GM12878 (cell line): Measurements from ENCODE around the gene OSM. TPM values are rescaled to one million over a fixed set of nuclear protein-coding genes. Genes with fewer than 3 reads are reported as not detected.

ENCODE experiments used
- BHLHE40 ChIP-seq, 2 experiments: fragments of 450-650 bp in 1 of 2; IDR thresholded peaks; 2 replicates each; pipeline ENCODE4 v1.6.1; 2011 to 2017; ENCODE audit warnings: low read depth in 2 of 2, borderline replicate concordance in 1 of 2, improper control_type of control experiment in 1 of 2, low read length in 1 of 2, mild to moderate bottlenecking in 1 of 2
- CHD2 ChIP-seq: IDR thresholded peaks from 2 replicates; pipeline ENCODE4 v1.6.1; 2011; ENCODE audit warnings: low read depth, low read length, improper control_type of control experiment, borderline replicate concordance
- DPF2 ChIP-seq: fragments of 450-650 bp; IDR thresholded peaks from 2 replicates; pipeline ENCODE4 v1.6.1; 2017; ENCODE audit warnings: mild to moderate bottlenecking
- EED ChIP-seq: sonication (generic); IDR thresholded peaks from 2 replicates; pipeline ENCODE4 v1.6.1; 2016; ENCODE audit warnings: antibody characterized with exemption, low read depth
- EGR1 ChIP-seq, 2 experiments: IDR thresholded peaks; 1 replicate in 1 of 2; 2 replicates in 1 of 2; pipeline ENCODE4 v1.6.1; 2011 to 2012; ENCODE audit warnings: low read depth in 2 of 2, low read length in 2 of 2, borderline replicate concordance in 1 of 2, mild to moderate bottlenecking in 1 of 2, moderate library complexity in 1 of 2
- IKZF1 ChIP-seq: fragments of 450-650 bp; conservative IDR thresholded peaks from 2 replicates; pipeline ENCODE4 v1.6.1; 2017; ENCODE audit warnings: antibody characterized with exemption, mild to moderate bottlenecking
- IKZF2 ChIP-seq, 2 experiments: fragments of 450-650 bp; IDR thresholded peaks; 2 replicates each; pipeline ENCODE4 v1.6.1; 2017; ENCODE audit warnings: mild to moderate bottlenecking in 2 of 2, moderate library complexity in 2 of 2
- MAX ChIP-seq: IDR thresholded peaks from 2 replicates; pipeline ENCODE4 v1.6.1; 2012; ENCODE audit warnings: low read depth, low read length, improper control_type of control experiment
- MTA2 ChIP-seq: fragments of 450-650 bp; IDR thresholded peaks from 2 replicates; pipeline ENCODE4 v1.6.1; 2016; ENCODE audit warnings: low read depth, mild to moderate bottlenecking, moderate library complexity
- PAX5 ChIP-seq: IDR thresholded peaks from 2 replicates; pipeline ENCODE4 v1.6.1; 2011; ENCODE audit warnings: low read depth, low read length, borderline replicate concordance
- POLR2AphosphoS2 ChIP-seq: IDR thresholded peaks from 2 replicates; pipeline ENCODE4 v1.6.1; 2011; ENCODE audit warnings: low read depth, mild to moderate bottlenecking, low read length, improper control_type of control experiment, moderate library complexity
- RELB ChIP-seq: fragments of 450-650 bp; IDR thresholded peaks from 2 replicates; pipeline ENCODE4 v1.6.1; 2017; ENCODE audit warnings: low read depth, mild to moderate bottlenecking, moderate library complexity
- SMC3 ChIP-seq: IDR thresholded peaks from 2 replicates; pipeline ENCODE4 v1.6.1; 2011; ENCODE audit warnings: low read length, improper control_type of control experiment, borderline replicate concordance
- STAT1 ChIP-seq: fragments of 450-650 bp; conservative IDR thresholded peaks from 2 replicates; pipeline ENCODE4 v1.6.1; 2014; ENCODE audit warnings: antibody characterized with exemption, mild to moderate bottlenecking
- TCF12 ChIP-seq: IDR thresholded peaks from 2 replicates; pipeline ENCODE4 v1.6.1; 2011; ENCODE audit warnings: low read depth, mild to moderate bottlenecking, low read length
- WRNIP1 ChIP-seq: IDR thresholded peaks from 2 replicates; pipeline ENCODE4 v1.6.1; 2011; ENCODE audit warnings: low read depth, low read length, improper control_type of control experiment, borderline replicate concordance
- ZSCAN29 ChIP-seq: fragments of 450-650 bp; IDR thresholded peaks from 2 replicates; pipeline ENCODE4 v1.6.1; 2017; ENCODE audit warnings: mild to moderate bottlenecking, moderate library complexity
- polyA plus RNA-seq, 11 experiments: library from polyadenylated mRNA; depleted of rRNA in 4 of 11; unstranded in 6 of 11; stranded (reverse) in 5 of 11; fragments of >200 nt; fragmentation: Nextera tagmentation in 4 of 11; fragmentation: Illumina TruSeq in 1 of 11; extraction: Ambion mirVana in 4 of 11; extraction: Trizol in 1 of 11; gene quantifications; 1 replicate in 1 of 11; 2 replicates in 10 of 11; pipeline versions ENCODE4 v1.2.1 to v1.2.3, GENCODE V29; 2011 to 2016; ENCODE audit warnings: inconsistent platforms in 2 of 11, missing spikeins in 2 of 11, low read depth in 1 of 11
- total RNA-seq, 4 experiments: library from RNA; depleted of rRNA in 3 of 4; stranded (reverse); fragments of >200 nt in 3 of 4; fragmentation: Illumina TruSeq in 1 of 4; extraction: Trizol in 1 of 4; gene quantifications; 2 replicates each; pipeline versions ENCODE4 v1.2.1 to v1.2.3, GENCODE V29; 2013 to 2021

Gene OSM
- total and polyA plus RNA-seq, 10 of the 15 experiments (the other 5 are each of a cell fraction or from before 2014, with no cell fraction given), result 0.06 to 1.4 (median 0.59) TPM

GRCh38 chr22:30221121-30221992, 45.3 kb downstream of the OSM start (continued):
- TF ChIP-seq BHLHE40 (IDR thresholded peaks at IDR 0.05; ENCODE audit: borderline replicate concordance in 1 of 2, low read depth in 2 of 2, low read length in 1 of 2), result peak; percentile 20 to 55; a peak in 1 of 4 replicates
- TF ChIP-seq MTA2, result peak; percentile 44; the same call in 1 of the 2 replicates
- TF ChIP-seq TCF12, result peak; percentile 70
- no peak for TF ChIP-seq ZSCAN29
- no peak for TF ChIP-seq SMC3
- peak in 1 of 2 experiments; percentile 50; a peak in 2 of 3 replicates for TF ChIP-seq EGR1 (IDR thresholded peaks at IDR 0.05; ENCODE audit: borderline replicate concordance in 1 of 2, low read depth in 2 of 2, low read length in 2 of 2)
- 0 out of 2 replicates have a peak, but pooled peaks have one; percentile 22 for TF ChIP-seq MAX
- TF ChIP-seq IKZF1, result peak; percentile 85
- peak; percentile 51; the same call in 1 of the 2 replicates for TF ChIP-seq PAX5
- peak; percentile 57; the same call in 1 of the 2 replicates for TF ChIP-seq DPF2
- no peak for TF ChIP-seq WRNIP1
- TF ChIP-seq EED, result peak; percentile 77; the same call in 1 of the 2 replicates
- TF ChIP-seq POLR2AphosphoS2, result no peak
- no peak for TF ChIP-seq STAT1
- peak; percentile 50 for TF ChIP-seq RELB
- peak; percentile 78 to 80; a peak in 3 of 4 replicates for TF ChIP-seq IKZF2 (IDR thresholded peaks at IDR 0.05)
- 0 out of 2 replicates have a peak, but pooled peaks have one; percentile 23 for TF ChIP-seq CHD2
